GM13976 (cell line): Measurements from ENCODE around the gene ANKRD50.

ENCODE experiments used
- DNase-seq: peaks from one replicate; pipeline ENCODE4 v3.0.0; 2012; ENCODE audit warnings: low spot score
- CTCF ChIP-seq: IDR thresholded peaks from 2 replicates; pipeline ENCODE4 v1.5.1; 2012; ENCODE audit warnings: borderline replicate concordance, mild to moderate bottlenecking; ENCODE audit not compliant: insufficient read depth; ENCODE audit errors: extremely low read depth, missing control alignments, control extremely low read depth
- in situ Hi-C: fragments of 300-500 bp; cut with MboI; formaldehyde crosslinking; loops from one replicate; pipeline ENCODE4 v1.12.0; 2022; ENCODE audit warnings: low sequenced_read_pairs, mixed read lengths, inconsistent platforms; ENCODE audit not compliant: unreplicated experiment

ANKRD50 gene, protein sequence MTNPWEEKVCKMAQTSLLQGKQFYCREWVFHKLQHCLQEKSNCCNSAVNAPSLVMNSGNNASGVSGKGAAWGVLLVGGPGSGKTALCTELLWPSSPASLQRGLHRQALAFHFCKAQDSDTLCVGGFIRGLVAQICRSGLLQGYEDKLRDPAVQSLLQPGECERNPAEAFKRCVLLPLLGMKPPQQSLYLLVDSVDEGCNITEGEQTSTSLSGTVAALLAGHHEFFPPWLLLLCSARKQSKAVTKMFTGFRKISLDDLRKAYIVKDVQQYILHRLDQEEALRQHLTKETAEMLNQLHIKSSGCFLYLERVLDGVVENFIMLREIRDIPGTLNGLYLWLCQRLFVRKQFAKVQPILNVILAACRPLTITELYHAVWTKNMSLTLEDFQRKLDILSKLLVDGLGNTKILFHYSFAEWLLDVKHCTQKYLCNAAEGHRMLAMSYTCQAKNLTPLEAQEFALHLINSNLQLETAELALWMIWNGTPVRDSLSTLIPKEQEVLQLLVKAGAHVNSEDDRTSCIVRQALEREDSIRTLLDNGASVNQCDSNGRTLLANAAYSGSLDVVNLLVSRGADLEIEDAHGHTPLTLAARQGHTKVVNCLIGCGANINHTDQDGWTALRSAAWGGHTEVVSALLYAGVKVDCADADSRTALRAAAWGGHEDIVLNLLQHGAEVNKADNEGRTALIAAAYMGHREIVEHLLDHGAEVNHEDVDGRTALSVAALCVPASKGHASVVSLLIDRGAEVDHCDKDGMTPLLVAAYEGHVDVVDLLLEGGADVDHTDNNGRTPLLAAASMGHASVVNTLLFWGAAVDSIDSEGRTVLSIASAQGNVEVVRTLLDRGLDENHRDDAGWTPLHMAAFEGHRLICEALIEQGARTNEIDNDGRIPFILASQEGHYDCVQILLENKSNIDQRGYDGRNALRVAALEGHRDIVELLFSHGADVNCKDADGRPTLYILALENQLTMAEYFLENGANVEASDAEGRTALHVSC (N-terminal part only)

GRCh38 chr4:124712372-124713184, at the start of gene ANKRD50:
Gene ANKRD50 (minus strand): TSS chr4:124712732. CDS start chr4:124710511, 2,221 bp downstream.
- TF ChIP-seq CTCF: no peak
- in situ Hi-C loops: no loop called here

DNA sequence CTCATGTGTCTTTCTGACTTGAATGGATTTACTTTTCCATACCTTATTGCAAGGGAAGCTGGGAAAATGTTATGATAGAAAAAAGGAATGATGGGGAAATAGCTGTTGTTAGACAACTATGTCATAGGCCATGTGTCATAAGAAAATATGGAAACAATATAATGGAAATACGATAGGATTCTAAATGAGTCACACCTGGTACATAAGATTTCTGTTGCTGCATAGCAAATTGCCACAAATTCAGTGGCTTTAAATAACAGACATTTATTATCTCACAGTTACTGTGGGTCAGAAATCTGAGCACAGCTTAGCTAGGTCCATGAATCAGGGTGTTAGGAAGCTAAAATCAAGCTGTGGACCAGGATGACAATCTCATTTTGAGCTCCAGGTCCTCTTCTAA, 44.6 kb upstream of the ANKRD50 start:
- no peak for TF ChIP-seq CTCF
- DNase-seq: no peak
- in situ Hi-C loops: no loop called here

More at GRCh38 chr4:124712372-124713184, at the start of gene ANKRD50:
- peak; percentile 86 for DNase-seq

- DNase-seq: no peak
- in situ Hi-C loops: no loop called here
- no peak for TF ChIP-seq CTCF
Observed at GRCh38 chr4:124754681-124755080, 42.1 kb upstream of the ANKRD50 start.

DNA sequence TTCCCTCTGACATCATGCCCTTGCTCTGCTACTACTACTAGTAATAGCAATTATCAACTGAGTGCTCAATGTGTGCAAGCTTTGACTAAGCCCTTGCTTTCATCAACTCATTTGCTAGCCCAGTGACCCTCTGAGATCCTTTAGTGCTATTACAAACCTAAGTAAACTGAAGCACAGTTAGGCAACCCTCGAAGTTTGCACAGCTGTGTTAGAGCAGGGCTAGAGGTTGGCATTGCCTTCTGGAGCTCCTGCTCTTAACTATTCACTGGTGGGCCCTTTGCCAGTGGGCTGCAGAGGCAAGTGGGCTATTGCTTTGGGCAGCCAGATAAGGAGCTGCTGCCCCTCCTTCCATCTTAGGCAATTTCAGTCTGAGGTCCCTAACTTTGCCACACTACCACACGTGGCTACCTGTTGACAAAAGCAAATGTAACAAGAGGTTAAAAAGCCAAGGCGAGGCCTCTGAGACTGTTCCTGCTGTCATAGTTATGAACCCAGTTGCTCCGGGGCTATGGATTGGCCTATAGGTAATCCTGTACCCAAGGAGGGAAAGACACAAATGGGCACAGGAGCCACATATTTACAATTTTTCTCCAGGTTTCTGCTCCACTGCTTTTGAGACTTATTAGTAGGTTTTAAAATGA, 41.5 kb upstream of the ANKRD50 start:
- in situ Hi-C loops: no loop called here
- DNase-seq: no peak
- TF ChIP-seq CTCF: no peak

GRCh38 chr4:124749421-124749820, 36.9 kb upstream of the ANKRD50 start:
- TF ChIP-seq CTCF: no peak
- no peak for DNase-seq
- in situ Hi-C loops: no loop called here
